MM.1S (cell line): Measurements from ENCODE around the gene METTL16.
"Not testable (repeated sequence)": the region's sequence is repeated elsewhere in the genome, so short reads cannot be mapped to it uniquely, and the experiment has no call there.

Experiments
- DNase-seq: peaks from one replicate; pipeline ENCODE4 v3.0.0-alpha.2; 2015
- H2AFZ ChIP-seq: fragments of 300-600 bp; sonication (generic); 2 replicates; pipeline ENCODE4 v1.6.0; 2016; ENCODE audit warnings: antibody characterized with exemption, low read length
- H3F3A ChIP-seq: fragments of 300-600 bp; sonication (generic); 2 replicates; pipeline ENCODE4 v1.6.1; 2016; ENCODE audit warnings: mild to moderate bottlenecking, antibody characterized with exemption, low read length, moderate library complexity, mixed read lengths; ENCODE audit not compliant: insufficient read depth
- H3K27ac ChIP-seq: fragments of 300-600 bp; sonication (generic); 2 replicates; pipeline ENCODE4 v1.5.1; 2016; ENCODE audit warnings: mild to moderate bottlenecking, low read length
- H3K27me3 ChIP-seq: fragments of 300-600 bp; sonication (generic); replicated peaks from 2 replicates; pipeline ENCODE4 v1.6.0; 2016; ENCODE audit warnings: low read length; ENCODE audit not compliant: insufficient read depth
- H3K36me3 ChIP-seq: fragments of 300-600 bp; sonication (generic); replicated peaks from 2 replicates; pipeline ENCODE4 v1.6.1; 2016; ENCODE audit warnings: mild to moderate bottlenecking, low read length, mixed read lengths; ENCODE audit not compliant: insufficient read depth
- H3K4me1 ChIP-seq: fragments of 300-600 bp; sonication (generic); 2 replicates; pipeline ENCODE4 v1.6.1; 2016; ENCODE audit warnings: low read length, mixed read lengths
- H3K4me2 ChIP-seq: fragments of 300-600 bp; sonication (generic); 2 replicates; pipeline ENCODE4 v1.6.0; 2016; ENCODE audit warnings: low read depth, low read length
- H3K4me3 ChIP-seq: fragments of 300-600 bp; sonication (generic); 2 replicates; pipeline ENCODE4 v1.5.1; 2016; ENCODE audit warnings: low read length, mixed read lengths
- H3K79me2 ChIP-seq: fragments of 300-600 bp; sonication (generic); 2 replicates; pipeline ENCODE4 v1.6.1; 2016; ENCODE audit warnings: mixed run types, low read length, mixed read lengths
- H3K9ac ChIP-seq: fragments of 300-600 bp; sonication (generic); 2 replicates; pipeline ENCODE4 v1.6.1; 2016; ENCODE audit warnings: low read length, mixed read lengths
- H3K9me2 ChIP-seq: fragments of 300-600 bp; sonication (generic); replicated peaks from 2 replicates; pipeline ENCODE4 v1.6.1; 2016; ENCODE audit warnings: mild to moderate bottlenecking, low read length, mixed read lengths; ENCODE audit not compliant: insufficient read depth
- H3K9me3 ChIP-seq: fragments of 300-600 bp; sonication (generic); replicated peaks from 2 replicates; pipeline ENCODE4 v1.6.1; 2016; ENCODE audit warnings: mild to moderate bottlenecking, low read length, mixed read lengths; ENCODE audit not compliant: insufficient read depth
- H4K20me1 ChIP-seq: fragments of 300-600 bp; sonication (generic); 2 replicates; pipeline ENCODE4 v1.6.1; 2016; ENCODE audit warnings: mild to moderate bottlenecking, low read length, moderate library complexity, mixed read lengths; ENCODE audit not compliant: insufficient read depth
- EZH2 ChIP-seq: fragments of 300-600 bp; sonication (generic); optimal IDR thresholded peaks from 2 replicates; pipeline ENCODE3; 2017; ENCODE audit warnings: low read depth, mild to moderate bottlenecking, antibody characterized with exemption, low read length, mixed read lengths
- EZH2phosphoT487 ChIP-seq: fragments of 300-600 bp; sonication (generic); IDR thresholded peaks from 2 replicates; pipeline ENCODE4 v1.6.1; 2018; ENCODE audit warnings: antibody characterized with exemption, low read length
- TF ChIP-seq, protein P1 (sequence below): fragments of 300-600 bp; sonication (generic); IDR thresholded peaks from 2 replicates; pipeline ENCODE4 v1.5.1; 2016; ENCODE audit warnings: antibody characterized with exemption, low read length, mixed read lengths

The METTL16 gene

DNA sequence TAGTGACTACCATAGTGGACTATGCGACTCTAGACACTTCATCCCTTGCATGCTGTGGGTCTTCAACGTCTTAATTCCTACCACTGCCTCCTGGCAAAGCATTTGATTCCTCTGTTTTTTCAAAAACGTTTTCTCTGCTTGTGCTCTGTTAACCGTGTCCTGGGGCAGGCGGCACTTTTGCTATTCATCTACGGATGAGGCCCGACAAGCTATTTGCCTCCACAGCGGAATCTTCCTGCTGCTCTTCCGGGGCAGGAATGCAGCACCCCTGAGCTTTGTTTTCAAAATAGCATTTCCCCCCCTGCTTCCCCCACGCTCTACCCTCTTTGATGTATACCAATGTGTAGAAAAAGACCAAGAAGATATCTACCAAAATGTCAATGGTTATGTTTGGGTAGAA is 39.8 kb upstream of the METTL16 start:
- TF ChIP-seq EZH2 (no peak), EZH2phosphoT487 (no peak)
- TF ChIP-seq, protein P1, sequence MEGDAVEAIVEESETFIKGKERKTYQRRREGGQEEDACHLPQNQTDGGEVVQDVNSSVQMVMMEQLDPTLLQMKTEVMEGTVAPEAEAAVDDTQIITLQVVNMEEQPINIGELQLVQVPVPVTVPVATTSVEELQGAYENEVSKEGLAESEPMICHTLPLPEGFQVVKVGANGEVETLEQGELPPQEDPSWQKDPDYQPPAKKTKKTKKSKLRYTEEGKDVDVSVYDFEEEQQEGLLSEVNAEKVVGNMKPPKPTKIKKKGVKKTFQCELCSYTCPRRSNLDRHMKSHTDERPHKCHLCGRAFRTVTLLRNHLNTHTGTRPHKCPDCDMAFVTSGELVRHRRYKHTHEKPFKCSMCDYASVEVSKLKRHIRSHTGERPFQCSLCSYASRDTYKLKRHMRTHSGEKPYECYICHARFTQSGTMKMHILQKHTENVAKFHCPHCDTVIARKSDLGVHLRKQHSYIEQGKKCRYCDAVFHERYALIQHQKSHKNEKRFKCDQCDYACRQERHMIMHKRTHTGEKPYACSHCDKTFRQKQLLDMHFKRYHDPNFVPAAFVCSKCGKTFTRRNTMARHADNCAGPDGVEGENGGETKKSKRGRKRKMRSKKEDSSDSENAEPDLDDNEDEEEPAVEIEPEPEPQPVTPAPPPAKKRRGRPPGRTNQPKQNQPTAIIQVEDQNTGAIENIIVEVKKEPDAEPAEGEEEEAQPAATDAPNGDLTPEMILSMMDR = no peak
- no peak overlapping the region for H3K27ac ChIP-seq
- H3K4me2 ChIP-seq = no peak overlapping the region

DNA sequence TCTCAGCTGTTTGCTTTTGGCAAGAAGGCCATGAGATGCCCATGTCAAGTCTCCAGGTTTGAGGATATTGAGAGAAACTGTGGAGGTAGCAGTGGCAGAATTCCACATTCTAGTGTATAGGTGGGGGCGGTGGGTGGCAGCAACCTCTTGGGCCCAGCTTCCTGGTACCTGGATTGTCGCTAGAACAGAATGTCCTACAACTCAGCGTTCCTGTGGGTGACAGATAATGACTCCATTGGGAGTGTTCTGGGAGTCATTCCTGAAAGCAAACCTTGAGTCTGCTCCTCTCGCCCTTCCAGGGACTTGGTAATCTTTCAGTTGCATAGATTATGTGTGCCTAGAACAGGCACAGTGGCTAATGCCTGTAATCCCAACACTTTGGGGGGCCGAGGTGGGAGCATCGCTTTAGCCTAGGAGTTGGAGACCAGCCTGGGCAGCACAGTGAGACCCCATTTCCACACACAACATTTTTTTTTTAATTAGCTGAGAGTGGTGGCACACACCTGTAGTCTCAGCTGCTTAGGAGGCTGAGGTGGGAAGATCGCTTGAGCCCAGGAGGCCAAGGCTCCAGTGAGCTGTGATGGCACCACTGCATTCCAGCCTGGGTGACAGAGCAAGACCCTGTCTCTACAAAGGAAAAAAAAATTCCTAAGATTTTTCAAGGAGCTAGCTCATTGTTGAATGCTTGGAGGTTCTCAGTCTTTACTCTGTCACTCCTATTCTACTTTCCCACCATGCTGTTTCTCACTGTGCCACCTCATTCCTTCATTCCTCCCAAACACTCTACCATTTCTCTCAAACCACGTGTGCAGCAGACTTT is 37.9 kb upstream of the METTL16 start:
- DNase-seq = no peak
- Histone ChIP-seq H3K79me2 (no peaks in the 10 kb centered on the region), H3K4me3 (no peak overlapping the region), H3F3A (no peaks in the 10 kb centered on the region), H3K4me1 (no peaks in the 10 kb centered on the region), H4K20me1 (no peaks in the 10 kb centered on the region), H3K27ac (no peak overlapping the region), H3K9ac (no peak overlapping the region), H3K36me3 (no peaks in the 10 kb centered on the region), H3K9me3 (no peaks in the 10 kb centered on the region), H3K27me3 (no peaks in the 10 kb centered on the region), H3K9me2 (no peaks in the 10 kb centered on the region), H2AFZ (no peak overlapping the region), H3K4me2 (no peak overlapping the region)
- TF ChIP-seq EZH2 (no peak), EZH2phosphoT487 (no peak)
- TF ChIP-seq, protein P1 = no peak

More for the DNA sequence above, 39.8 kb upstream of the METTL16 start:
- DNase-seq = no peak
- Histone ChIP-seq H3K9me2 (no peaks in the 10 kb centered on the region), H4K20me1 (no peaks in the 10 kb centered on the region), H3K36me3 (no peaks in the 10 kb centered on the region), H3K4me3 (no peak overlapping the region), H3K27me3 (no peaks in the 10 kb centered on the region), H3F3A (no peaks in the 10 kb centered on the region), H3K4me1 (no peaks in the 10 kb centered on the region), H2AFZ (no peak overlapping the region), H3K9ac (no peak overlapping the region), H3K79me2 (no peaks in the 10 kb centered on the region), H3K9me3 (no peaks in the 10 kb centered on the region)

DNA sequence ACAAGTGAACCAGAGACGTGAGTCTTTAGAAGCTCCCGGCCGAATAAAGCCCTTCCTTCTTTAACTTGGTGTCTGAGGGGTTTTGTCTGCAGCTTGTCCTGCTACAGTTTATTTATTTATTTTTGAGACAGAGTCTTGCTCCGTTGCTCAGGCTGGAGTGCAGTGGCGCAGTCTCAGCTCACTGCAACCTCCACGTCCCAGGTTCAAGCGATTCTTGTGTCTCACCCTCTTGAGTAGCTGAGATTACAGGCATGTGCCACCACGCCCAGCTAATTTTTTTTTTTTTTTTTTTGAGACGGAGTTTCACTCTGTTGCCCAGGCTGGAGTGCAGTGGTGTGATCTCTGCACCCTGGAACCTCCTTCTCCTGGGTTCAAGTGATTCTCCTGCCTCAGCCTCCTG is 36.3 kb upstream of the METTL16 start:
- H3K79me2 ChIP-seq, H4K20me1 ChIP-seq, H2AFZ ChIP-seq, H3K27ac ChIP-seq, H3K4me2 ChIP-seq, H3K9me3 ChIP-seq, H3K9ac ChIP-seq, H3K4me1 ChIP-seq, DNase-seq, H3K27me3 ChIP-seq, H3K4me3 ChIP-seq, H3F3A ChIP-seq, H3K36me3 ChIP-seq, H3K9me2 ChIP-seq: not testable (repeated sequence)

DNA sequence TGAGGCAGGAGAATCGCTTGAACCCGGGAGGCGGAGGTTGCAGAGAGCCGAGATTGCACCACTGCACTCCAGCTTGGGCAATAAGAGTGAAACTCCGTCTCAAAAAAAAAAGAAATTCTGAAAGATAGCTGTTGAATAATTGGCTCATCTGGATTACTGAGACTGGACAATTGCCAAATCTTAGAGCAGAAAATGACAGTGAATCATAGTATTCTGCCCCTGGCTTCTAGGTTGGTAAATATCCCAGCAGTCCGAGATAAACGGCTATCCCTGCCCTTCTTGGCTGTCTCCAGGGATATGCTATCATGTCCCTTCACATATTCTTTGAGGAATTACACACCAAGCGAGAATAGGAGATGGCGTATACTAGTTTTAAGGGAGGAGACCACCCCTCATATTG is 35.5 kb upstream of the METTL16 start:
- Histone ChIP-seq H3K36me3 (no peaks in the 10 kb centered on the region), H3K4me1 (peaks cover 6% of the 10 kb centered on the region; the same call in 1 of the 2 replicates), H4K20me1 (no peaks in the 10 kb centered on the region), H3K9ac (no peak overlapping the region), H3K4me2 (no peak overlapping the region), H3K9me2 (no peaks in the 10 kb centered on the region), H3F3A (no peaks in the 10 kb centered on the region), H3K27ac (no peak overlapping the region), H3K79me2 (no peaks in the 10 kb centered on the region), H3K4me3 (no peak overlapping the region), H3K9me3 (no peaks in the 10 kb centered on the region), H3K27me3 (no peaks in the 10 kb centered on the region), H2AFZ (no peak overlapping the region)
- TF ChIP-seq EZH2phosphoT487 (no peak), EZH2 (no peak)
- TF ChIP-seq, protein P1 = no peak
- no peak for DNase-seq
